LNCAP (cell line): Measurements from ENCODE around the gene HOXD8.

Experiments used
- TF ChIP-seq, protein P1 (sequence below): fragments of 450-650 bp; IDR thresholded peaks from 2 replicates; pipeline ENCODE4 v1.5.1; 2017; ENCODE audit warnings: mild to moderate bottlenecking

Gene HOXD8

DNA sequence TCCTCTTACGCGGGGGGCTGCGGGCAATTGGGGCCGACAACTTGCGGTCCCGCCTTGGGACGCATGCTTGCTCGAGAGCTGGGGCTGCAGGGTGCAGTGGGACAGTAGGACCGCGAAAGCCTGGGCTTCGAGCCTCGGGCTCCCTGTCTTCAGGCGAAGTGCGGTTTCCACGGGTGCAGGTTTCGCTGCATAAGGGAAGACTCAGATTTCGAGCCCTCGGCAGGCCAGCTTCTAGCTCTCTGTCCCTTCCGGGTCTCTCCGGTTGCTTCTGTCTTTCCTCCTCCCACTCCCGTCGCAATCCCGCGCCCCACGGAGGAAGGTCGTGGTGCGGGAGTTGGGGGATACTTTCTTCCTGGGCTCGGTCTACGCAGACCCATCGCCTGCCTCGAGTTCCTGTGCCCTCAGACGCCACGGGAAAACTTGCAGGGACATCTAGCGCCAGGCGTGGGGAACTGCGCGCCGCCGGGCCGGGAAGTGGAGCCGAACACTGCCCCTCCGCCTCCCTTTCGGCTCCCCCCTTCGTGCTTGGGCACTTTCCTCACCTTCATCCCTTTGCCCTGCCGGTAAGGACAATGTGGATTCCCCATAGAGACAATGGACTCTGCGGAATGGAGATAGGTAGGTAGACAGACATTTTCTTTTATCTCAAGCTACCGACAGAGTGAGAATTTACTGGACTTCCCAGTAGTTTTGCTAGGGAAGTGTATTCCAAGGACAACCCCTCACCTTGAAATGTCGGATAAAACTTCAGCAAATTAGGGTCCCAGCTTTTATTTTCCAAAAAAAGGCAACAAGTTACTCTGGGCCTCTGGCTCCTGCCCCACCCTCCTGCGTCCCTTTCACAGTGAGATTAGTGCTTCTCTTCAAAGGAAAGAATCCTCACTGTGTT lies 41.2 kb upstream of the HOXD8 start:
- TF ChIP-seq, protein P1, sequence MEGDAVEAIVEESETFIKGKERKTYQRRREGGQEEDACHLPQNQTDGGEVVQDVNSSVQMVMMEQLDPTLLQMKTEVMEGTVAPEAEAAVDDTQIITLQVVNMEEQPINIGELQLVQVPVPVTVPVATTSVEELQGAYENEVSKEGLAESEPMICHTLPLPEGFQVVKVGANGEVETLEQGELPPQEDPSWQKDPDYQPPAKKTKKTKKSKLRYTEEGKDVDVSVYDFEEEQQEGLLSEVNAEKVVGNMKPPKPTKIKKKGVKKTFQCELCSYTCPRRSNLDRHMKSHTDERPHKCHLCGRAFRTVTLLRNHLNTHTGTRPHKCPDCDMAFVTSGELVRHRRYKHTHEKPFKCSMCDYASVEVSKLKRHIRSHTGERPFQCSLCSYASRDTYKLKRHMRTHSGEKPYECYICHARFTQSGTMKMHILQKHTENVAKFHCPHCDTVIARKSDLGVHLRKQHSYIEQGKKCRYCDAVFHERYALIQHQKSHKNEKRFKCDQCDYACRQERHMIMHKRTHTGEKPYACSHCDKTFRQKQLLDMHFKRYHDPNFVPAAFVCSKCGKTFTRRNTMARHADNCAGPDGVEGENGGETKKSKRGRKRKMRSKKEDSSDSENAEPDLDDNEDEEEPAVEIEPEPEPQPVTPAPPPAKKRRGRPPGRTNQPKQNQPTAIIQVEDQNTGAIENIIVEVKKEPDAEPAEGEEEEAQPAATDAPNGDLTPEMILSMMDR, result peak; percentile 84

DNA sequence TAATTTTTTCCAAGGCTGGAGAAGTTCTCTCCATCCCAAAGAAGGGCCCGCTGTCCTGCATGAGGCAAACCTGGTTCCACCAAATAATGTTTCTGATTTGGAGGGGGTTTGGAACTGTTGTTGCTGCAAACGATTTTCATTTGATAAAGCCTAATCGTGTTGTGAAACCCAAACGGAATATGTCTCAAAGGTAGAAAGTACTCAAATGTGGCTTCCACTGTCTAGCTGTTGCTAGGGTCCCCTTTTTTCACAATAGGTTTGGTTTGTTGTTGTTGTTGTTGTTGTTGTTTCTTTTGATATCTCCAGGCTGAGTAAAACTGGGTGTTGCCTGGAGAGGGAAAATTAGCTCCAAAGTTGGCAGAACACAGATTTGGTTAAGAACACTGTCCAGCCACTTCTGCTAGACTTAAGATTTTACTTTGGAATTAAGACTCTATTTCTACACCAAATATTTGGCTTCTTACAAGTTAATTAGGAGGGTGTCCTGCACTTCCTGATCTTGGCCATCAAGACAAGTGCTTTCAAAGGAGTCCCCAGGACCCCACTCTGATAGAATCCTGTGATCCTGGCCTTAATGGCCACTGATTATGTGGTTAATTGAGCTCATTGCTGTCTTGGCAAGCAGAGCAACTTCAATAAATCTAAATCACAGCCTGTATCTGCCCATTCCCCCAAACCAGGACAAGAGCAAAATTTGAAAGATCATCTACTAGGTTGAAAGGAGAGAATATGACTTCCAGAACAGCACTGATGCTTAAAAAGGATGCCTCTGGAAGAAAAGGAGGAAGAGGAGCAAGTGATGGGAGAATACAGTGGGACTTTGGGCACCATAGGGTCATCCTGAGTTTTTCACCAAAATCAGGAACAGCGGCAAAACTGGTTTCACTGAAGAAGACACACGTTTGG lies 40.3 kb upstream of the HOXD8 start:
- TF ChIP-seq, protein P1, result no peak

DNA sequence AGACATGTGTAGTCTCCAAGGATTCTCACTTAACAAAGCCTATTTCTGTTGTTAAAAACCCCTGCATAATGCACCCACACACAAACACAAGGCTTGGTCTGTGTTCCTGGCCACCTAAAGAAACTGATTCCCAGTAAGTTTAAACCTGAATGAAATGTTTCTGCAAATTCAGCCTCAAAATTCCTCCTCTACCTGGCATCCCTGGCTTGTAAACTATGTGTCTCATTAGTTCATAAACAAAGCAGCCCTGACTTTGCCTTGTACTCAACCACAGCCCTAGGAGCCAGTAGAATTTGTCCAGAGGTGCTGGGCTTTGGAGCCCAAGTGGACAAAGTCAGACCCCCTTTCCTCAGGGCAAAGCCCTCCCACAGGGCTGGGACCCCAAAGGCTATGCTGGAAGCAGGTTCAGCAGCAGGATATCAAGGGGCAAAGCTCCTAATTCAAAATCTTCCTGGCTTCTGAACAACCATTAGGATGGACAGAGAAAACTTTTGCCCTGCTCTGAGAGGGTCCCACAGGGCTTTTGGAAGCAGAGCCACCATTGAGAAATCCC lies 39.6 kb upstream of the HOXD8 start:
- TF ChIP-seq, protein P1, result no peak

DNA sequence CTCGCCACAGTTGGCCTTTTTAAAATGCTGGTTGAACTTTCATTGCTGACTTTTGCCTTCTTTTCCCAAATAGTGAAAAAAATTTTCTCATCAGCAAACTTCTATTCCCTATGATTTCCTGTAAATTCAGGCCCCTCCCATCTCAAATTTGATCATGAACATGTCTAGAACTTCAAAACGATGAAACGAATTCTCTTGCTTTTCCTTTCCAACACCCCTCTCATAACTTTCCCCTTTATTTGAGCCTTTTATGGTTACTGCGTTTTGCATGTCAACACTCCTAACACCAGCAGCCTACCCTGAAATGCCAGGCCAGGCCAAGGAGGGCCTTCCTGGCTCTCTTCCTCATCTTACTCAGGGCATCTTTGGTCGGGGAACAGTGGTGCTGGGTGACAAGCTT lies 38.6 kb upstream of the HOXD8 start:
- TF ChIP-seq, protein P1, result no peak

DNA sequence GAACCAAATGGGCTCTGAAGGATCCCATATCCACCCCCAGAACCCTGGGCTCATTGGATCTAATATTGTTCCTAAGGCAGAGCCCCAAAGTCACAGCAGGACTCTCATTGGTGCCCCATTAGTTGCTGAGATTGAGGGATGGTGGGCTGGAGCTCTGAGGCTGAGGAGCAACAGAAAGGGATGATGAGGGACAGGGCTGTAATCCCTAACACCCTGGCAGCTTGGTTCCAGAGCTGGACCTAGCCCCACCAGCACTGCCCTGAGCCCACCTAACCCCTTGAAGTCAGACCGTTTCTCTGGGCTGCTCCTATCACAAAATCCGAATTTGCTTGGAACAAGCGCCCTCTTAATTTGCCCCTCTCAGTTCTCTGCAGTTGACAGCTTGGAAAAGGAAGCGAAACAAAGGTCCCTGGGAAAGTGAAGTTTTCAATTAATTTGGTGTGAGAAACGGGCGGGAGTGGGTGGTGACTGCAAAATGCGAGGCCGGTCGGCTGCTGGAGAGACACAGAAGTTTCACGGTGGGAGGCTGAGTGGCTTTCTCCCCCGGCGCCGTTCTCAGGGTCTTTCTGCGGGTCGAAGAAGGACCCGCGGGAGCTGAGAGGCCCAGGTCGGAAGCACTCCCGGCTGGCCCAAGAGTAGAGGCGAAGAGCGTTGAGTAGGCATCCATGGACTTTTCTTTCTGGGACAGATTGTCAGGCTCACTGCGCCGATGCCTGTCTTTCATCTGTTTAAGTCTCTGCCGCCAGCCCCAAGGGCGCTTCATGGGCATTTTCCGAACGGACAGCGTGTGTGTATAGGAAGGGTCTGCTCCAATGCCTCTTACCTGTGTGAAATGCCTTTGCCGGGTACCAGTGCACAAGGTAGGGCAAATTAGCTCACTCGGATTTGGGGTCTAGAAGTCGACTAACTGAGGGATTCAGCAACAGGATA lies 37.9 kb upstream of the HOXD8 start:
- TF ChIP-seq, protein P1, result no peak

DNA sequence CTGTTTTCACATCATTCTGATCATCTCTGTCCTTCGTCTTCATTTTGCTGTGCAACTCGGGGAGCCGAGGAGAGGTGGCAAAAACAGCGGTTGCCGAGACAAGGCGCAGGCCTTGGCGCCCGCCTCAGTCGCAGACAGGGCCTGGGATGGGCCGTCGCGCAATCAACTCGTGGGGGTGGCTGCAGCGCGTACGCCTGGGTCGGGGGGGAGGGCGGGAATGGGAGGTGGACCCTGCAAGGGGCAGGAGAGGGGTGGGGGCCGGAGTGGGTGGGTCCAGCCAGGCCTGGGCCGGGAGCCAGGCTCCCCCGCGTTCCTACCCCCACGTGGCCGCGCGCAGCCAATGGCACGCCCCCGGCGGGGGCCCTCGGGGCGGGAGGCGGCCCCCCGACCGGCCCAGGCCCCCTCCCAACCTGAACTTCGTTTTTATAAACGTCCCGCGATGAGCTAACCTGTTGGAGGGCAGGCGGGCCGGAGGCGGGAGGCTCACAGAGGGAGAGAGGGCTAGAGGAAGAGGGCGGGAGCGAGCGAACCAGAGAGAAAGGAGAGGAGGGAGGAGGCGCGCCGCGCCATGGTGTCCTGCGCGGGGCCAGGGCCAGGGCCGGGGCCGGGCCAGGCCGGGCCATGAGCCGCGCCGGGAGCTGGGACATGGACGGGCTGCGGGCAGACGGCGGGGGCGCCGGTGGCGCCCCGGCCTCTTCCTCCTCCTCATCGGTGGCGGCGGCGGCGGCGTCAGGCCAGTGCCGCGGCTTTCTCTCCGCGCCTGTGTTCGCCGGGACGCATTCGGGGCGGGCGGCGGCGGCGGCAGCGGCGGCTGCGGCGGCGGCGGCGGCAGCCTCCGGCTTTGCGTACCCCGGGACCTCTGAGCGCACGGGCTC lies 37.0 kb upstream of the HOXD8 start, which contains the start of gene HOXD13:
HOXD13 (plus strand) TSS at position 452 of the 875 bp plus-strand sequence; CDS start at position 622, 170 bp downstream.
- TF ChIP-seq, protein P1, result no peak
